ENCODE measurements around the gene ARHGEF38.
"Not testable (repeated sequence)": the region's sequence is repeated elsewhere in the genome, so short reads cannot be mapped to it uniquely, and the experiment has no call there.

ARHGEF38 gene

GRCh38 chr4:105563352-105563751 is 10.9 kb downstream of the ARHGEF38 start:
- no peak for DNase-seq

- no peak for DNase-seq
These were observed 16.2 kb downstream of the ARHGEF38 start for GRCh38 chr4:105568584-105568983.

- no peak for DNase-seq
These were observed 16.8 kb downstream of the ARHGEF38 start for GRCh38 chr4:105569057-105569865.

- DNase-seq, result no peak
These were observed 17.4 kb downstream of the ARHGEF38 start for GRCh38 chr4:105569866-105570236.

- no peak for DNase-seq
These were observed 19.9 kb downstream of the ARHGEF38 start for GRCh38 chr4:105572296-105572695.

GRCh38 chr4:105586638-105587328 is 34.4 kb downstream of the ARHGEF38 start:
- no peak for DNase-seq

GRCh38 chr4:105587841-105588240 is 35.4 kb downstream of the ARHGEF38 start:
- DNase-seq, result no peak

- no peak for DNase-seq
These were observed 35.8 kb downstream of the ARHGEF38 start for GRCh38 chr4:105588252-105588651.

GRCh38 chr4:105591573-105591972 is 39.2 kb downstream of the ARHGEF38 start:
- no peak for DNase-seq

GRCh38 chr4:105594099-105595010 is 41.9 kb downstream of the ARHGEF38 start:
- DNase-seq, result peak; percentile 13

GRCh38 chr4:105596684-105597083 is 44.3 kb downstream of the ARHGEF38 start:
- no peak for DNase-seq

GRCh38 chr4:105598052-105598451 is 45.6 kb downstream of the ARHGEF38 start:
- no peak for DNase-seq

- peak; percentile 27 for DNase-seq
These were observed 46.4 kb downstream of the ARHGEF38 start for GRCh38 chr4:105598787-105599186.

- no peak for DNase-seq
These were observed 47.1 kb downstream of the ARHGEF38 start for GRCh38 chr4:105599482-105599881.

- DNase-seq, result no peak
These were observed 47.7 kb downstream of the ARHGEF38 start for GRCh38 chr4:105599932-105600655.

- DNase-seq, result no peak
These were observed 48.5 kb downstream of the ARHGEF38 start for GRCh38 chr4:105600951-105601350.

- no peak for DNase-seq
These were observed 49.0 kb downstream of the ARHGEF38 start for GRCh38 chr4:105601406-105601805.

- no peak for DNase-seq
These were observed 50.7 kb downstream of the ARHGEF38 start for GRCh38 chr4:105603158-105603557.

GRCh38 chr4:105605493-105605892 is 53.1 kb downstream of the ARHGEF38 start:
- DNase-seq, result peak; percentile 19

GRCh38 chr4:105607876-105608275 is 55.5 kb downstream of the ARHGEF38 start:
- no peak for DNase-seq

- not testable (repeated sequence) for DNase-seq
These were observed 57.4 kb downstream of the ARHGEF38 start for GRCh38 chr4:105609819-105610218.

- no peak for DNase-seq
These were observed 60.9 kb downstream of the ARHGEF38 start for GRCh38 chr4:105613306-105613705.

Measured in inflammatory macrophage treated with lipopolysaccharide for 4 hours (primary cell).